Activated T-cell treated with anti-CD3 and anti-CD28 coated beads for 24 hours (primary cell): Measurements from ENCODE around the gene UMODL1.

Experiments
- DNase-seq: peaks from one replicate; pipeline ENCODE4 v3.0.0-alpha.2; 2020; ENCODE audit warnings: low read depth

Gene UMODL1, protein sequence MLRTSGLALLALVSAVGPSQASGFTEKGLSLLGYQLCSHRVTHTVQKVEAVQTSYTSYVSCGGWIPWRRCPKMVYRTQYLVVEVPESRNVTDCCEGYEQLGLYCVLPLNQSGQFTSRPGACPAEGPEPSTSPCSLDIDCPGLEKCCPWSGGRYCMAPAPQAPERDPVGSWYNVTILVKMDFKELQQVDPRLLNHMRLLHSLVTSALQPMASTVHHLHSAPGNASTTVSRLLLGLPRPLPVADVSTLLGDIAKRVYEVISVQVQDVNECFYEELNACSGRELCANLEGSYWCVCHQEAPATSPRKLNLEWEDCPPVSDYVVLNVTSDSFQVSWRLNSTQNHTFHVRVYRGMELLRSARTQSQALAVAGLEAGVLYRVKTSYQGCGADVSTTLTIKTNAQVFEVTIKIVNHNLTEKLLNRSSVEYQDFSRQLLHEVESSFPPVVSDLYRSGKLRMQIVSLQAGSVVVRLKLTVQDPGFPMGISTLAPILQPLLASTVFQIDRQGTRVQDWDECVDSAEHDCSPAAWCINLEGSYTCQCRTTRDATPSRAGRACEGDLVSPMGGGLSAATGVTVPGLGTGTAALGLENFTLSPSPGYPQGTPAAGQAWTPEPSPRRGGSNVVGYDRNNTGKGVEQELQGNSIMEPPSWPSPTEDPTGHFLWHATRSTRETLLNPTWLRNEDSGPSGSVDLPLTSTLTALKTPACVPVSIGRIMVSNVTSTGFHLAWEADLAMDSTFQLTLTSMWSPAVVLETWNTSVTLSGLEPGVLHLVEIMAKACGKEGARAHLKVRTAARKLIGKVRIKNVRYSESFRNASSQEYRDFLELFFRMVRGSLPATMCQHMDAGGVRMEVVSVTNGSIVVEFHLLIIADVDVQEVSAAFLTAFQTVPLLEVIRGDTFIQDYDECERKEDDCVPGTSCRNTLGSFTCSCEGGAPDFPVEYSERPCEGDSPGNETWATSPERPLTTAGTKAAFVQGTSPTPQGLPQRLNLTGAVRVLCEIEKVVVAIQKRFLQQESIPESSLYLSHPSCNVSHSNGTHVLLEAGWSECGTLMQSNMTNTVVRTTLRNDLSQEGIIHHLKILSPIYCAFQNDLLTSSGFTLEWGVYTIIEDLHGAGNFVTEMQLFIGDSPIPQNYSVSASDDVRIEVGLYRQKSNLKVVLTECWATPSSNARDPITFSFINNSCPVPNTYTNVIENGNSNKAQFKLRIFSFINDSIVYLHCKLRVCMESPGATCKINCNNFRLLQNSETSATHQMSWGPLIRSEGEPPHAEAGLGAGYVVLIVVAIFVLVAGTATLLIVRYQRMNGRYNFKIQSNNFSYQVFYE

DNA sequence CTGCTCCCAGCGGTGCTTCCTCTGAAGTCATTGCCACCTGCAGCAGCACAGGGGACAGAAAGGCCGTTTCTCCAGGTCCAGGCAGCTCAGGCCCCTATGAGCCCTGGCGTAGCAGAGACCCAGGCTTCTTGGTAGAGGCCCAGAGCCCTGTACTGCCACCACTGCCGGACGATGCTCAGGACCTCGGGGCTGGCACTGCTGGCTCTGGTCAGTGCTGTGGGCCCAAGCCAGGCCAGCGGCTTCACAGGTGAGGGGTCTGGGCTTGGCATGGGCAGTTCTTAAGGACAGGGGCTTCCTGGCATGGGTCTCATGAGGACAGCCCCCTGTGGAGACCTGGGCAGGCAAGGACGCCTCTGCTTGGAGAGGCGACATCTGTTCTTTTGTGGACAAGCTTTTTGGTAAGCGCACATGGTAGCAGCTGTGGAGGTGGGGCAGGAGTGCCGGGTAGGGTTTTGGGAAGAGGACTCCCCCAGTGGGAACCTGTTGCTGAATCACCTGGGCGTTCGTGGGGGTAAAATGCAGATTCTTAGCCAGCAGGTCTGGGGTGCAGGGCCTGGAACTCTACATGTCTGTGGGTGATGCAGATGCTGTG lies at the start of gene UMODL1:
Gene UMODL1, plus strand, starts transcription at position 172 of the 592 bp plus-strand sequence. Its CDS starts 0 bp downstream, at position 172.
- no peak for DNase-seq

- DNase-seq, result no peak
These were observed 49.6 kb upstream of the UMODL1 start for GRCh38 chr21:42021371-42022090.

DNA sequence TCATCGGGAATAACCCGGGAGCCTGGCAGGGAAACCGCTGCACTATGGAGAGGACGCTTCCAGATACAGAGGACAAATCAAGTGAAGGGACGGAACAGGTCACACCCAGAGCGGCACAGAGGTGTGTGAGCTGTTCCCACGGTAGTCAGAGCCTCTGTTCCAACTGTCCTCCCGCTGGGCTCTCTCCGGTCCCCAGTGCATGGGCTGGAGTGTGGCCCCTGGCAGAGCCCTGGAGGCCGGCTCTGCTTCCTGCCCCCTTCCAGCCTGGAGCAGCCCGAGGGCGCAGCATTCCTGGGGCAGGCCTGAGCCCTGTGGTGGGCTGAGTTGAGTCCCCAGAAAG lies 49.1 kb upstream of the UMODL1 start:
- DNase-seq, result no peak

DNA sequence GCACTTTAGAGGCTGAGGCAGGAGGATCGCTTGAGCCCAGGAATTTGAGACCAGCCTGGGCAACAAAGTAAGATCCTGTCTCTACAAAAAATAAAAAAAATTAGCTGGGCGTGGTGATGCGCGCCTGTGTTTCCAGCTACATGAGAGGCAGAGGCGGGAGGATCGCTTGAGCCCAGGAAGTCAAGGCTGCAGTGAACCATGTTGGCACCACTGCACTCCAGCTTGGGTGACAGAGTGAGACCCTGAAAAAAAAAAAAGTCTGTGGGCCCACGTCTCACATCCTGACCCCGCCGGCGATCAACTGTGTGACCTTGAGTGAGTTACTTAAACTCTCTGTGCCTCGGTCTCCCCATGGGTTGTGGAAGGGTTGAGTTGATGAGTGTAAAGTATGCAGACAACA lies 48.2 kb upstream of the UMODL1 start:
- no peak for DNase-seq

DNA sequence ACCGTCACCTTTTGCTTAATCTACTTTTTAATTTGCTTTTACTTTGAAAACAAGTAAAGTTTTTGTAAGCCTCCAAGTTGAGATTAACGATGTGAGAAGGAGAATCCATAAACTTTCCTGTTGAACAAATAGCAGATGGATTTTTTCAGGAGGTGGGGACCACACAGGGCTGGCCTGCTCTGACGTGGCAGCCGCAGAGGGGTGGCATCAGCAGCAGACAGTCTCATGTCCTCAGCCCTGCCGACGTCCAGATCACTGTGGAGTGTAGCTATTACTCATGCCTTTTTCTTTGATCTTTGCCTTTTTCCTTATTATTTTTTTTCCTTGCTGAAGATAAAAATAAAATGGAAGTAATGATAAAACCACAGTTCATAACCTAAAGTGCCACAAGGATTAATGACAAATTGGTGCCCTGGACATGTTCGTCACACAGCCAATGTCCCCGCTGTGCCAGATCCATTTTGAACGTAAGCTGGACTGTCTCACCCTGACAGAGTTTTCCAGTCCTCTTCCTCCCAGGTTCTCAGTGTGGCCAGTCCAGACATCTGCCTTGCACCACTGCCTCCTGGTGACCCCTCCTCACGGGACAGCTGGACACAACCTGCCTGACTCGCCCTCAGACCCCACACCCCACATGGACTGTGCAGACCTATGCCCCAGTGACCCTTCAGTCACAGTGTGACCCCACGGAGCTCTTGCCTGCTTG lies 45.6 kb upstream of the UMODL1 start:
- DNase-seq, result no peak

DNA sequence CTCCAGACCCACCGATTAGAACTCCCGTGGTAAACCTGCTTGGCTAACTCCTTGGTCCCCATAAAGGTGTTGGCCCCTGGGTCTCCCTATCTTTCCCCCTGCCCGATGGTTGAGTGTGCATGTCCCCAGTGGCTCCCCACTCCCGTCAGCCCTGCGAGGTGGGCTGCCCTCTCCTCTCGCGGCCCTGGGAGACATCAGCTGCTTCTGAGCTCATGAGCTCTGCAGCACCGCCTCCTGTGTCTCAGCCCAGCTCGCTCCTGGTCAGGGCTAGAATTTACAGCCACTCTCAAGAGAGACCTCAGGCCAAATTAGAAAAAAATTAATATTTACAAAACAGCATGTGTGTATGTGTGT lies 45.1 kb upstream of the UMODL1 start:
- no peak for DNase-seq

GRCh38 chr21:42027085-42027821 lies 43.9 kb upstream of the UMODL1 start:
- no peak for DNase-seq

- no peak for DNase-seq
These were observed 43.0 kb upstream of the UMODL1 start for GRCh38 chr21:42027822-42028765.

DNA sequence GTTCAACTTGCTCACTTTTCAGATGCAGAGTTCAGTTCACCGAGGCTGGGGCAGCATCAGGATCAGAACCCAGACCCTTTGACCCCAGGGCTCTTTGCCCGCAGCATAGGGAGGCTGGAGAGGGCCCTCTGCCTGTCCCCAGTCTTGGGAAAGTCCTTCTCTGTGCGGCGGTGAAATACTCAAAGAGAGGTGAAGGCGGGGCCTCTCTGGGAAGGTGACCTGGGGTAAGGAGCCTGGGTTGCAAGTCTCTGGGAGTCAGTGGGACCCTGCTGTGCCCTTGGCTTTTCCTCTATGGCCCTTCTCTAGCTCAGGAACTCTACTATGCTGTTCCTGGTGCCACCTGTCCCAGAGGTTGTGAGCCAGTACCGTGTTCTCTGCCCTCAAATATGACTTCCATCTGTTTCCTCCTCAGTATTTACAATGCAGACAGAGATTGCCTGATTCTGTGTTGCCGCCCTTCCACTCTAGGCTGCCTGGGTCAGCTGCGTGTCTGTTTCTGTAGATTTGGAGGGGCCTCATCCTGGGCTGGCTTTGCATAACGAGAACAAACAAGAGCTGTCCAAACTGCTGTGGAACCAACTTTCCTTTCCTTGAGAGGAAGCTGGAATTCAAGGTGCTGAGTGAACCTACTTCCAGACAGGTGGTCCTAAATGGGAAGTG lies 42.2 kb upstream of the UMODL1 start:
- DNase-seq, result no peak

- DNase-seq, result no peak
These were observed 40.8 kb upstream of the UMODL1 start for GRCh38 chr21:42030311-42030710.

DNA sequence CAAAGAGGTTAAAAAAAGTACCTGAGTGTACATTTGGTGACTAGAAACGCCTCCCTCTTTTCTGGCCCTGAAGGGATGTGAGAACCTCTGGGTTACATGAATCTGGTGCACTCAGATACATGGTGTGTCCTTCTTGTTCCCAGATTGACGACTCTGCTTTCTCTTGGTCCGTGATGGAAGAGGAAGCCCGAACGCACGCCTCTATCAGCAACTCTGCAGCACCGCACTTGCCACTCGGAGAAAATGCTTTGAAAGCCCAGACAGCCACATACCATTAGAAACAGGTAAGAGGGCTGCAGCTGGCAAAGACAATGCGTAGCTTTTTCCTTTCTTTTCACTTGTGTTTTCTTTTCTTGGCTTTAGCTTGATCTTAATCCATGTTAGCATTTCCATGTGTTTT lies 39.9 kb upstream of the UMODL1 start:
- DNase-seq, result no peak

GRCh38 chr21:42031816-42032215 lies 39.3 kb upstream of the UMODL1 start:
- DNase-seq, result no peak

DNA sequence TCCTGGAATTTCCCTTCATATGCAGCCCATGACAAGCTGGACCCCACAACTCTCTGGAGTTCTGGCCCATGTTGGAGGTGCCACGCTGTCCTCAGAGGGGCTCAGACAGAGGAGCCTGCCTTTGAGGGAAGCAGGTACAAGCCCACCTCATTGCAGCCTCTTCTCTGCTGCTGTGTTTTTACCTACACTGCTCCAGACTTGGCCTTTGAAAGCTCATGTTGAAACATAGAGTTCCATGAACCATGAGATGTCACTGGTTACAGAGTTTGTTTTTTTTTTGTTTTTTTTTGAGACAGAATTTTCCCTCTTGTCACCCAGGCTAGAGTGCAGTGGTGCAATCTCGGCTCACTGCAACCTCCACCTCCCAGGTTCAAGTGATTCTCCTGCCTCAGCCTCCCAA lies 38.9 kb upstream of the UMODL1 start:
- no peak for DNase-seq

- DNase-seq, result no peak
These were observed 38.1 kb upstream of the UMODL1 start for GRCh38 chr21:42032968-42033367.

DNA sequence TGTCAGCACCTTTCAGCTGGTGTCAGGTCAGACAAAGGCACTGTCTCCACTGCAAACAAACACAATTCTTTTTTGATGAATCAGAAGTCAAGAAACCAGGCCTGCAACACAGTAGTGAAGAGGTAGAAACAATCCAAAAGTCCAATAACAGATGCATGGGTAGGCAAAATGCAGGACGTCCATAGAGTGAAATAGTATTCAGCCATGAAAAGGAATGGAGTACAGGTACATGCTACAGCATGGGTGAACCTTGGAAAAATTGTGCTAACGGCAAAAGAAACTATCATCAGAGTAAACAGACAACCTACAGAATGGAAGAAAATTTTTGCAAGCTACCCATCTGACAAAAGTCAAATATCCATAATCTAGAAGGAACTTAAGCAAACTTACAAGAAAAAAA lies 34.8 kb upstream of the UMODL1 start:
- no peak for DNase-seq

GRCh38 chr21:42037516-42037915 lies 33.6 kb upstream of the UMODL1 start:
- DNase-seq, result no peak

- DNase-seq, result no peak
These were observed 33.2 kb upstream of the UMODL1 start for GRCh38 chr21:42037943-42038342.

DNA sequence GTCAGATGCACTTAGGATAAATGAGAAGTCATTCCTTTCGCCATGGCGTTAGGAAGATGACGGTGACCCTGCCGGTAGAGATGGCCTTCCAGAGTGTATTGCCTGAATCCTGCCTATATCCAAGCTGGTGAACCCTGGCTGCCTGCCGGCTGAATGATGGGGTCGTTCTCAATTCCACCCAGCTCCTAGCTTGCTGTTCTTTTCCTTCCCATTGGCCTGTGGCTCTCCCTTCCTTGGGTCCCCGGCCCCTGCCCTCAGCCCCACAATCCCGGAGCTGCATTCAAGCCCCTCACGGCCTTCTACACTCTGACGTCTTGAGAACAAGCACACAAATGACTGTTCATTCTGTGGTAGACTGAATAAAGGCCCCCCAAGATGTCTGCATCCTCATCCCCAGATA lies 32.7 kb upstream of the UMODL1 start:
- no peak for DNase-seq
